Stimulated activated memory B cell treated with anti-CD40 and anti-IgM and Interleukin-4, amounts not matched to agents 10 μg/mL and 1 μg/mL and 100 μg/mL, for 72 hours (primary cell): ENCODE results near the gene CXXC5.

ENCODE experiments used
- ATAC-seq: fragments of 150-1000 bp; cut with Tn5 transposase; 2 replicates; pipeline ENCODE4 v1.10.0; 2021
- H3K27ac Mint-ChIP-seq: one replicate; pipeline ENCODE4 v1.8.0; 2022; ENCODE audit warnings: mild to moderate bottlenecking, mixed read lengths
- H3K27me3 Mint-ChIP-seq: one replicate; pipeline ENCODE4 v1.8.0; 2022; ENCODE audit warnings: mixed read lengths
- H3K36me3 Mint-ChIP-seq: one replicate; pipeline ENCODE4 v1.8.0; 2022; ENCODE audit warnings: mixed read lengths
- H3K4me1 Mint-ChIP-seq: one replicate; pipeline ENCODE4 v1.8.0; 2022; ENCODE audit warnings: mixed read lengths
- H3K4me3 Mint-ChIP-seq: one replicate; pipeline ENCODE4 v1.8.0; 2022; ENCODE audit warnings: mild to moderate bottlenecking, moderate library complexity, mixed read lengths
- H3K9me3 Mint-ChIP-seq: one replicate; pipeline ENCODE4 v1.8.0; 2022; ENCODE audit warnings: mixed read lengths

The CXXC5 gene

DNA sequence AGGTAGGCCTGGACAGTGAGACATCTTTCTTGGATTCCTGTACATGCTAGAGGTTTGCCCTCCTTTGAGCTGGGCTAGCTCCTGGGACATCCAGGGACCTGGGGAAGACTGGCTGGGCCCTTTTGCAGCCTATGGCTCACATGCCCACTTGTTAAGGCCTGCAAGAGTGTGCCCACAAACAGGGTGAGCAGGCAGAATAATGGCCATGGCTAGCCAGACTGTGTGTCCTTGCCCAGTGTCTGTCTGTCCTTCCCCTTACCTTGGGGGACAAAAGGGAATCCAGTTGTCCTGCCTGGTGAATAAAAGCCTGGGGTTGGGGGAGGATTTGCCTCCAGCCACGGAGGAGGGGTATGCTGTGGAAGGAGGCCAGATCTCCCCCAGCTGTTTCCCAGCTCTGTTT is 13.0 kb upstream of the CXXC5 start:
- Mint-ChIP-seq H3K4me3 (peak overlapping the region; percentile 45), H3K4me1 (peaks cover 72% of the 10 kb centered on the region), H3K27me3 (no peaks in the 10 kb centered on the region), H3K36me3 (no peaks in the 10 kb centered on the region), H3K27ac (peak overlapping the region; percentile 96), H3K9me3 (no peaks in the 10 kb centered on the region)
- ATAC-seq, result no peak

DNA sequence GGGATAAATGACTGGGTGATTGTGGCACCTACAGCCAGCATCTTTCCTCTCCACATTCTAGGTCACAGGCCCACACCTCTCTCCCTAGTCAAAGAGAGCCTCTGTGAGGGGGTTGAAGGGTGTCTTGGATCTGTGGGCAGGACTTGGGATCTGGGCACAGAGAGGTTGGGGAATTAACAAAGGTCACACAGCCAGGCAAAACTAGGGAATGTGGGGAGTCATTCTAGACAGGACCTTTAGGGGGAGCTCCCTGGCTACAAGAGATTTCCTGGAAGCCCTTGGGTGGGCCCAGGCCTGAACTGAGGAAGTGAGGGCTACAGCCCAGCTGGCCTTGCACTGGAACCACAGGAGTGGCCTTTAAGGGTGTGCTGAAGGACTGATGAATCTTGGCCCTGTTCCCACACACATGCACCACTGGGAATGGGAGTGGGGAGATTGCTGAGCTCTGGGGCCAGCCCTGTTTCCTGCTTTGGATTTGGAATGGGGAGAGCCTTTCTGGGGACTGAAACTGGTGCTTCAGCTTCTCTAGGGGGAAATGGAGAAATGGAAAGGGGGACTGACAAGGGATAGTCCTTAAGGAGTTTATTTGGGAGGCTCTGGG is 12.4 kb upstream of the CXXC5 start:
- Mint-ChIP-seq H3K27ac (peak overlapping the region; percentile 96), H3K27me3 (no peaks in the 10 kb centered on the region), H3K4me3 (peak overlapping the region; percentile 90), H3K9me3 (no peaks in the 10 kb centered on the region), H3K4me1 (peaks cover 77% of the 10 kb centered on the region), H3K36me3 (no peaks in the 10 kb centered on the region)
- ATAC-seq, result peak; percentile 10

DNA sequence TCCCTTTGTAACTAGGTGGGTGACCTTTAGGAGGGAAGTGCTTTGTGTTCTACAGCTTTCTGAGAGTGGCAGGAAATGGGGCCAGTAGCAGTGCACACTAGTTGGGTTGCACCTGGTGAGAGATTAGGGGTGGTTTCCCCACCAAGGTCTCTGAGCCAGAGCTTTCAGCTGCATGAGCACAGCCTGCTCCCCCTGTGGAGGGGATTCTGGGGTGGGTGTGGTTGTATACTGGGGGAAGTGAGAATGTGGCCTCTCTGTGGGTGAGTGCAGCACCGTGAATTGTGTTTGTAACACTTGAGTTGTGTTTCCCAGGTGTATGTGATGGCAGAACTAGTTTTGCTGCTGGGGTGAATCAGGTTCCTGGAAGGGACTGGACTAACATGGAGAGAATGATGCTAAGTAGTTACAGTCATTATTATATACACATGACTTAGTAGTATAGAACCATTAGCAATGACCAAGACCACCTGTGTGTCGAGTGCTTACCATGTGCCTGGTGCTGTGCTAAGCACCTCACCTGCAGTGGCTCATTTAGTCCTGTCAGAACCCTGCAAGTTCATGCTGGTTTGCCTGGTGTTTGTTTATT is 11.8 kb upstream of the CXXC5 start:
- ATAC-seq, result peak; percentile 89
- H3K27ac Mint-ChIP-seq, result peak overlapping the region; percentile 96
- H3K36me3 Mint-ChIP-seq, result no peaks in the 10 kb centered on the region
- peak overlapping the region; percentile 90 for H3K4me3 Mint-ChIP-seq
- H3K9me3 Mint-ChIP-seq, result no peaks in the 10 kb centered on the region
- H3K27me3 Mint-ChIP-seq, result no peaks in the 10 kb centered on the region
- H3K4me1 Mint-ChIP-seq, result peaks cover 83% of the 10 kb centered on the region

DNA sequence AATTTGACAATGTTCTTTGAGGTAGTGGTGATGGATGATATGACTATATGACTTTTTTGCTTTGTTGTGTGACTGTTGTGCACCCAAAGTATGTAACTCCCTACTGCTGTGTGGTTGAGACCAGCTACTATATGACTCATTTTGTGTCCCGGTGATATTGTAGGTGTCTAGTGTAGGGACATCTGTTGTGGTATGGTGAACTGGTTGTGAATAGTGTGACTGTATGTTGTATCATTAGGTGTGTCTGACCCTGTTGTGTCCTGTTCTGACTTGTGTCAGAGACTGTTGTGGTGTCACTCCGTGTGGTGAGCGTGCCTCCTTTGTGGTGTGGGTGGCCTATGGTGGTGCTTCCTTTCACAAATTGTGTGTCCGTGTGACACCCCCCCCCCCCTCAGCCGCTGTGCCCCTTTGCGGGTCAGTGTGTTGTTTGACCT is 11.2 kb upstream of the CXXC5 start:
- H3K36me3 Mint-ChIP-seq, result no peaks in the 10 kb centered on the region
- peak overlapping the region; percentile 90 for H3K4me3 Mint-ChIP-seq
- peak; percentile 39 for ATAC-seq
- no peaks in the 10 kb centered on the region for H3K27me3 Mint-ChIP-seq
- no peaks in the 10 kb centered on the region for H3K9me3 Mint-ChIP-seq
- H3K4me1 Mint-ChIP-seq, result peaks cover 90% of the 10 kb centered on the region
- peak overlapping the region; percentile 96 for H3K27ac Mint-ChIP-seq

DNA sequence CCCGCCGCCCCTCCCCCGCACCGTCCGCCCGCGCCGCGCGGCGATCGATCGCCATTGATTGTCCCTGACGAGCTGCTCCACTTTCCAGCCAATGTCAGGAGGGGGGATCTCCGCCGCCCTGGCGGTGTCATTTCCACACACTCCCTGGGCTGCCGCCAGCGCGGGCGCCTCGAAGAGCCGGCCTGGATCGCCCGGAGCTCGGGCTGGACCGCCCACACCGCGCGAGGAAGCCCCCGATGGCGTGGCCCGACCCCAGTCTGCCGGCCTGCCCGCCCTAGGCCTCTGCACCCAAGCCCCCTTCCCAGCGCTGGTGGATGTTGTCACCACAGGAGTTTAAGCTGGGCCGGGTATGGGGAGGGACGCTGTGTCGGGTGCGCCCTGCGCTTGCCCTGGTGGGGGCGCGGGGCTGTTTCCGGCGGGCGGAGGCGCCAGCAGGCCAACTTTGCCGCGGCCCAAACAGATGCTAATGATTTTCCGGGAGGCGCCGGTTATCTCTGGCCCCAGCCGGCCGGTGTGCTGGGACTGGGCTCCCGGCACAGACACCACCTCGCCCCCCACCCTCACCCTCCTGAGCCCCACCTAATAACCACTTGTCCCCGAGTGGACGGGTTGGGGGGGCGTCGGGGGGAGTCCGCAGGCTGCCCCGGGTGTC is 10.6 kb upstream of the CXXC5 start:
- H3K27ac Mint-ChIP-seq, result peak overlapping the region; percentile 96
- peak; percentile 56 for ATAC-seq
- H3K4me1 Mint-ChIP-seq, result peaks cover 91% of the 10 kb centered on the region

DNA sequence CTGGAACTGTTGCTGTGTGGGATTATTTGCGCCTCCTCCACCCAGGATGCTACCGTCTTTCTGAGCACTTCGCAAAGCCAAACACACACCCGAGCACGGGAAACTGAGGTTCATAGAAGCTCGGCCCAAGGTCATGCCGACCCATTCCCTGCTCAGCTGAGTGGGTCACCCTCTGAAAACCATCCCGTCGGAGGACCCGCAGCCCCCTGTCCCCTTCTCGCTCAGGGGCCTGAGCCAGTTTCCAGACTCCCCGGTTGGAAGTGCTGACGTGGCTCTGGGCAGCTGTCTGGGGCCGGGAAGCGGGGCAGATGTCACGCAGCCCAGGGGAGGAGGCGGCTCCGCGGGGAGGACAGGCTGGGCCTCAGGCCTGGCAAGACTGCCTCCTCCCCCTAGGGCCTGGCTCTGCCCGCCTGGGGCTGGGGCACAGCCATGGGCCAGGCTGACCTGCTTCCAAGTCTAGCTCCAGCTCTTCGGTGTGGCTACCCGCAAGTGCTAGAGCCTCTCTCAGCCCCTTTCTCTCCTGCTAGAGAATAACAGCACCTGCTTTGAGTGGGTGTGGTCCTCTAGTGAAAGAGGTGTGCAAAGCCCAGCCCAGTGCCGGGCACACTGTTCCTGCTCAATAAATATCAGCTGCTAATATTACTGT is 9.9 kb upstream of the CXXC5 start:
- Mint-ChIP-seq H3K36me3 (no peaks in the 10 kb centered on the region), H3K9me3 (no peaks in the 10 kb centered on the region), H3K4me1 (peaks cover 94% of the 10 kb centered on the region), H3K4me3 (peak overlapping the region; percentile 90), H3K27me3 (no peaks in the 10 kb centered on the region), H3K27ac (peak overlapping the region; percentile 96)
- peak; percentile 63 for ATAC-seq

More for the DNA sequence above, 10.6 kb upstream of the CXXC5 start:
- no peaks in the 10 kb centered on the region for H3K36me3 Mint-ChIP-seq
- peak overlapping the region; percentile 90 for H3K4me3 Mint-ChIP-seq
- no peaks in the 10 kb centered on the region for H3K9me3 Mint-ChIP-seq
- no peaks in the 10 kb centered on the region for H3K27me3 Mint-ChIP-seq

DNA sequence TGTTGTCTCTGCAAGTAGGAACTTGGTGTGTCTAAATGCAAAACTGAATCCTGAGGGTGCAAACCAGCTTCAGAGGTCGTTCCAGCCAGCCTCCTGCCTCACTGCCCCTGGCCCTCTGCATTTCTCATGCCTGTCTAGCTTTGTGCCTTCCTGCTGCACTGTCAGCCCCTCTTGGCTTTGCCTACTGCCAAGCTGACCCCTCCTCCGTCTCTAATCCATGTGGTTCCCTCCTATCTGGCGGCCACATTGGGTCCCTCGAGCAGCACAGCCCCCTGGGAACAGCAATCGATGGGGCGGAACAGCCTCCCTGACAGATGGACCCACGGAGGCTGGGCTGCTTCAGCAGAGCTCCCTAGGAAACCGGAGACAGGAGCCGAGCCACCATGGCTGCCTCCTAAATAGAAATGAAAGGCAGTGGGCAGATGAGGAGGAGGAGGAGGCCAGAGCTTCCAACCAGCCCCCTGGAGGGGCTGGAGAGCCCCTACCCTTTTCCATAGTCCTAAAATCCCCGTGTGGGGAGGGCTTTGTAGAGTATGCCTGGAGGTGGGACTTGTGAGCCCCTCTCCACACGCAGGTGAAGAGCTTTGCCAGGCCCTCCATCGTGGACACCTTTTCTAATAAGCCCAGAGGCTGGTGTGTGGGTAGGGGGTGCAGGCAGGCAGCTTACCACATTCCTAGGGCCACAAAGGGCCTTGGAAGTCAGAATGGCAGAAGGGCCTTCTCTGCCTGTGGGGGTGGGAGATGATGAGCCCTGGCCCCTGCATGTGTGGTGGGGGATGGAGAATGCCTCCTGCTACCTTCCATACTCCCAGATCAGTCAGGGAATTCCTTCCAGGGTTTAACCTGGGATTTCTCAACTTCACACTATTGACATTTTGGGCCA is 9.2 kb upstream of the CXXC5 start:
- H3K4me3 Mint-ChIP-seq, result peak overlapping the region; percentile 90
- H3K27me3 Mint-ChIP-seq, result no peaks in the 10 kb centered on the region
- ATAC-seq, result no peak
- H3K9me3 Mint-ChIP-seq, result no peaks in the 10 kb centered on the region
- H3K36me3 Mint-ChIP-seq, result no peaks in the 10 kb centered on the region
- peaks cover 93% of the 10 kb centered on the region for H3K4me1 Mint-ChIP-seq
- peak overlapping the region; percentile 96 for H3K27ac Mint-ChIP-seq

DNA sequence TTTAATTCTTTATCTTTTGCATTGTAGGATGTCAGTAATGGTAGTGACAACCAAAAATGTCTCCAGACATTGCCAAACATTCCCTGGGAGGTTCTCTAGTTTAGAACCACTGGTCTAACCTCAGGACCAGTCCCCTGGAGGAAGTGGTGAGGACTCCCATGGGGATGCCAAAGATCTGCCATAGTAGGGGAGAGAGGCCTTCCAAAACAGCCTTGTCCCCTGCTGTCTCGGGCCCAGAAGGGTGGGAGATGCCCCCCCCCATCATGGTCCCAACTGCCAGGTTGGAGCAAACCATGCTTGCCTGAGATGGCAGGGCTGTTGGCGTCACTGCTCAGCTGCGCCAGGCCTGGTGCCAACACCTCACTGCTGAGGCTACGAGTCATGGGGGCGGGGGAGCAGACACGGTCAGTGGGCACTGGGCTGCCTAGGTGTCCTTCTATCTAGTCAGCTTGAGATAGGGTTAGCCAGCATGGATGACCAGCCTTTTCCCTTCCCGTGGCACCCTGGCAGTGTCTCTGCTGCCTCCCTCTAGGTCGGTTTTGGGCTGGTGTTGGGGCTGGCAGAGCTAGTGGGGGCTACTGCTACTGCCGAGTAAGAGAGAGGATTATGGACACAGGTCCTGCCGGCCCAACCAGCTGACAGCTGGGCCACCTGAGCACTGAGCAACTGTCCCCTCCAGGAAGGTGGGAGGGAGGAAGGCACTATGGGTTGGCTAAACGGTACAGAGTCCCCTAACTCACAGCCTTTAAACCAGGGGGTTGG is 8.3 kb upstream of the CXXC5 start:
- Mint-ChIP-seq H3K27me3 (no peaks in the 10 kb centered on the region), H3K36me3 (peaks cover under 1% of the 10 kb centered on the region), H3K27ac (peak overlapping the region; percentile 96), H3K9me3 (no peaks in the 10 kb centered on the region), H3K4me3 (no peak overlapping the region), H3K4me1 (peaks cover 92% of the 10 kb centered on the region)
- no peak for ATAC-seq

DNA sequence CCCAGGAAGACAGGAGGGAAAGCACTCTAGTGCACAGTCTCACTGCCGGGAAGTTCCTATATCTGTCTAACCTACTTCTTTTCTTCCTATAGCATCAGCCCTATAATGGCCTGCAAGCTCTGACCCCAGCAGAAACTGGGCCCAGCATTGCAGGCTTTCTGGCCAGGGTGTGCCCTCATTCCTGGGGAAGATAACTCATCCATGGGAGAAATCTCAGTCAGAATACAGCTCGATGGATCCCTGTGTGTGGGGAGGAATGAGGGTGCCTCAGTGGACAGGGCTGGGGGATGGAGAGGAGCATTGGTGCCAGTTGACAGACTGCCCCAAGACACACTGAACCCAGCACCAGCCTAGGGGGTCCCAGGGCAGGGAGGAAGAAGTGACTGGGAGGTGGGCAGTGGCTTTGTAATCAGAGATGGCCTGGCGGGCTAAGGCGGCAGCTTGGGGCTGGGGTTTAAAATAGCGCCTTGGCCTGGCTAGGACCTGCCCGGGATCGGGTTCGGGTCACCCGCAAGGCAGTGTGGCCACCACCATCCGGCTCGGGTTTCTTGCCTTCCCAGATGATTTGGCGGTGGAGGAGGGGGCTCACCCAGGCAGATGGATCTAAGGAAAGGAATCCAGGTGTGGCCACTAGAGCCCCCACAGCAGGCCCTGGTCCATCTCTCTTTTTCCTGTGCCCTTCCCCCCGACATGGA is 7.6 kb upstream of the CXXC5 start:
- ATAC-seq, result no peak
- no peaks in the 10 kb centered on the region for H3K27me3 Mint-ChIP-seq
- H3K36me3 Mint-ChIP-seq, result peaks cover 6% of the 10 kb centered on the region
- peak overlapping the region; percentile 96 for H3K27ac Mint-ChIP-seq
- H3K9me3 Mint-ChIP-seq, result no peaks in the 10 kb centered on the region
- no peak overlapping the region for H3K4me3 Mint-ChIP-seq
- peaks cover 92% of the 10 kb centered on the region for H3K4me1 Mint-ChIP-seq

DNA sequence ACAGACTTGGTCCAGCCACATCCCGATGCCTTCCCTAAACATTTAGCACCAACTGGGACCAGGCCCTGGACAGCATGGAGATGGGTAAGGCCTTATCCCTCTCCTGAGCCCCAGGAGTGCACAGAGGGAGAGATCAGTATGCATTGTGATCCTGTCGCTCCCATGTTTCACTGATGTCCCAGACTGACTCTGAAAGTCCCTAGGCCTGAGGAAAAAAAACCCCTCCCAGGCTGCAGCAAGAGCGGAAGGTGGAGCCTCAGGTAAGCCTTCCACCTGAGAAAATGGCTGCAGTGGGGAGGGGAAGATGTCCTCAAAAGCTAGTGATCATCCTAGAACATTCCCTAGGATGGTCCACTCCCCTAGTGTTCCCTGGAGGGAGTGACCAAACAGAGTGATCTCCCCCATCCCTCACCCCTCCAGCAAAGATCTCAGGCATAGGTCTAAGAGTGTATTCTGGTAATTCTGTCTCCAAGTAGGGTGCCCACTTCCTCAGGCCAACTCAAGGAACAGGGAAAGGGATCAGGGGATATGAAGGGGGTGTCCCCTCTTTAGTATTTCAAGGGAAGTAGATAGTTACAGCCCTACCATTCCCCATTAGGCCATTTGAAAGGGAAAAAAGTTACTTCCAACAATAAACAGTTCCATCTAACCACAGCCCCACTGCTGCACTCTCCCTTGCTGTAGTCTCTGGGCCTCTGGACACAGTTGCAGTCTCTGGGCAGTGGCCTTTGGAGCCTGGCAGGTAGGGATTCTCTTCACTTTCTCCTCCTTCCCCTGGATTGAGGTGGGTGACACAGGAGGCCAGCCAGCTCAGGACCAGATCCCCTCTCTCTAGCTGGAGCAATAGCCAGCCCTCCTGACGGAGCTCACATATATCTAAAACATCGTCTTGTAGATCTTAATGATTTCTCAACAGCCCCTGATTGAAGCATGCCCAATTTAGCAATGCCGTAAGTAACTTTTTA is 6.8 kb upstream of the CXXC5 start:
- Mint-ChIP-seq H3K27me3 (no peaks in the 10 kb centered on the region), H3K27ac (no peak overlapping the region), H3K4me1 (peaks cover 92% of the 10 kb centered on the region), H3K36me3 (peaks cover 6% of the 10 kb centered on the region), H3K9me3 (no peaks in the 10 kb centered on the region), H3K4me3 (no peak overlapping the region)
- ATAC-seq, result no peak

DNA sequence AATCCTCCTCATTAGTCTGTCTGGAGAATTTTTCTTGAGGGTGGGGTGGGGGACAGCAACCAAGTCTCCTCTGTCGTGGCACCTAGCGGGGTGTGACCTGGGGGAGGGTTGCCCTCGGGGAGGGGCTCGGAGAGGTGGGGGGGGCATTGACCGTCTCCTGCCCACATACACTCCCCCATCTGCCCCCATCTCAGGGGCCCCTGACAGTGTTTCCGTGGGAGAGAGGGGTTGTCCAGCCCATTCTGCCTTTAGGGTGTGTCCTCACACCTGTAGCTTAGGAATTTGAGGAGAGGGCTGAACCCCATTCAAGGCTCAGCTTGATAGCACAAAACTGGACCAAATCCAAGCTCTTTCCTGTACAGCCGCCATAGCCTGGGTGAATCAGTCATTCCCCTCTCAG is 5.9 kb upstream of the CXXC5 start:
- ATAC-seq, result no peak
- Mint-ChIP-seq H3K27me3 (no peaks in the 10 kb centered on the region), H3K4me3 (no peak overlapping the region), H3K27ac (no peak overlapping the region), H3K4me1 (peaks cover 92% of the 10 kb centered on the region), H3K36me3 (peaks cover 6% of the 10 kb centered on the region), H3K9me3 (no peaks in the 10 kb centered on the region)

DNA sequence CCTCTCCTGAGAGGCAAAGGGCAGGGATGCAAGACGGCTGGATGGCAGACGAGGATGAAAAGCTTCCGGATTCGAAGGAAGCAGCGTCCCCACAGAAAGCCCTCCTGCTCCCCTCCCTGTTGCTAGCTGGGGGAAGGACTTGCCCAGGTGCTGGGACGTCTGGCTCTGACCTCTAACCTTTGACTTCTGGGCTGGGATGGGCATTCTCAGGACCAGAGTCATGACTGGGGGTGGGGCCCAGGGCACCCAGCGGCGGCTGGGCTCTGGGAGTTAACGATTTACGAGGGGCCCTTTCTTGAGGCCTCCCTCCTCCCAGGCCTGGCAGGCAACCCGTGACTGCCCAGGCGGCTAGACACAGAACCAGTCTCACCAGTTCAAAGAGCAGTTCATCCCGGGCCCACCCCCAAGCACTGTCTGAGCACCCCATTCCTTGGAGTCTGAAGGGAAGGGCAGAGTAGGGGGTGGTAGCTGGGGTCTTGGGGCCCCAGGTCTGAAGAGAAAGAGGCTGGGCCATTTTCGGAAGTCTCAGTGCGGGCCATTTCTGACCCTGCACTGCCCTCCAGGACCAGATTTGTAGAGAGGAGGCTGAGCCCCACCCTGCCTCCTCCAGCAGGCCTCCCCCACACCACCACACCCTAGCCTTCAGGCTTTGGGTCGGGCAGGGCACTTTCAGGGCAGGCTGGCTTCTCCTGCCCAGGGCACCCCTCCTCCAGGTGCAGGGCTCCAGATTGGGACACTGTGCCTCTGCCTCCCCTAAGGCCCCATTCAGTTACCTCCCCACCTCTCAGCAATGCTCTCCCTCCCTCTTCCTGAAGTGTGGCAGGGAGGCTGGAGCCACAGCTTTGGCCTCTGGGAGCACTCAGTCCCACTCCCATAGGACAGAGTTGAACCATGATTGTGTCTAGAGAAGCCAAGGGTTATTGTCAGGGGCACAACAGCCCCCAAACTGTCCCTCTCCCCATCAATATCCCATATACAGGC is 5.0 kb upstream of the CXXC5 start:
- Mint-ChIP-seq H3K4me3 (no peak overlapping the region), H3K4me1 (peaks cover 89% of the 10 kb centered on the region), H3K36me3 (peaks cover 6% of the 10 kb centered on the region), H3K9me3 (no peaks in the 10 kb centered on the region), H3K27me3 (no peaks in the 10 kb centered on the region), H3K27ac (peak overlapping the region; percentile 70)
- ATAC-seq, result no peak
